GM21367 (cell line): ENCODE results near the gene EXD3.
"Not testable (repeated sequence)": the region's sequence is repeated elsewhere in the genome, so short reads cannot be mapped to it uniquely, and the experiment has no call there.

Experiments
- ATAC-seq: cut with Tn5 transposase; IDR thresholded peaks from one replicate; pipeline ENCODE4 v1.9.1; 2021; ENCODE audit not compliant: unreplicated experiment

EXD3 gene

DNA sequence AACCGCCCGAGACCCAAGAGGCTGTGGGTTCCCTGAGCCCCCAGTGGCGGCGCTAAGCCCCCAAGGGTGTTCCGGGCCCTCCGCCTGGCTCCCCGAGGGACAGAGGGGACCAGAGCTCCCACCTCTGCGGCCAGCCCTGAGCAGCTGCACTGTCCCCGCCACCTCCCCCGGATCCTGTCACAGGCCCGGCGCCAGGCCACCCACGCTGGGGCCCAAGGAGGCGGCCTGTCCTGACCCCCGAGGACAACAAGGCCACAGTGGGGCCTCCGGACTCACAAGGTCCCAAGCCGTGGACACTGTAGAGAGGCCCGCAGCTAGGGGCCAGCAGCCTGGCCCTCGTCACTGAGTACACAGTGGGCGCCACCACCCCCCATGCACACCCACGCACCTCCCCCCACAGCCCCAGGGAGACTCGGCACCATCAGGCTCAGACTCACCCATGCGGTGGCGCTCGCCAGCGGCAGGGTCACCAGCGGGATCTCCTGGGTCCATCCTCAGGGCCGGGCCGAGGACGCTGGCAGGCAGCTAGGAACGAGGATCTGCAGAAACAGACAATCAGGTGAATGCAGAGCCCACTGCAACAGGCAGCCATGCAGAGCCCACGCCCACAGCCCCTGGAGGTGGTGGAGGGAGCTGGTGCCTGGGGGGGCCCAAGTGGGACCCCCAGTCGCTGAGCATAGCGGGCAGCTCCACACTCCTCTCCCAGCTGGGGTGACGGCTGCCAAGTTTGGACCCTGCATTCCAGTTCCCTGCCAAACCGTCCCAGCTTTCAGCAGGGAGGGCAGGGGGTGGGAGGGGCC, 27.9 kb downstream of the EXD3 start:
- no peak for ATAC-seq

DNA sequence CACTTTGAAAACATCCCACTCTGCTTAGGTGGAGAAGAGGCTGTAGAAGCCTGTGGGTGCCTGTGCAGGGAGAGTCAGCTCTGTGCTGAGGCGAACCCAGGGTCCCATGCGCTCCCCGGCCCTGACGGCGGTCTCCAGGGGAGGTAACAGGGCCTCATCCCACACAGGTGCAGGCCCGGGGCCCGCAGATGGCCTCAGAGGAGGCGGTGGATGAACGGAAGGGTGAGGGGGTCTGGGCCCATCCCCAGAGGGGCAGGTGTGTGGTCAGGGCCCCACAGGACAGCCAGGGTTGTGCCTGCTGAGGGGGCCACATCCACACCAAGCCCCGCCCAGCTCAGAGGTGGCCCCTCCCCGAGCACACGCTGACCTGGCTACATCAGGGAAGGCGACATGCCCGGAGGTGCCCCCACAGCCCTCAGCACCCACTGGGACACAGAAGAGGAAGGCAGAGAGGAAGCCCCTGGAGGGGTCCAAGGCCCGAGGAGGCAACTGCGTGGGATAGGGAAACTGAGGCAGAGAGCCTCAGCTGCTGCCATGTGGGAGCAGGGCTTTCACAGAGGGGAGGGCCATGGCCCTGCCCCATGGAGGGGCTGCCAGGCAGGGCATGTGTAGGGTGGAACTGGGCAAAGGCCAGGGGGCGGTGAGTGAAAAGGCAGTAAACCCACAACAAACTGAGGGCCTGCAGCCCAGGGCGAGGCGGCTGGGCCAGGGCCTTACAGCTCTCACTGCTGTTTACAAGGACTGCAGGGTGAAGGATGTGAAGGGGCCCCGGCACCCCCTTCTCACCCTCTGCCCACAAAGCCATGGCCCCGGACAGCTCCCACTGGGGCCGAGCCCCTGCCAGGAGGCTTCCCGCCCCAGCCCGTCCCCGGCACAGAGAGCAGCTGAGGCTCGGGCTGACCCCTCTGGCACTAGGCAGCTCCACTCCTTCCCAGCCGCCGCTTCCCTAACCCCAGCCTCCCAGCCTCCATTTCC, 29.5 kb downstream of the EXD3 start:
- ATAC-seq, result no peak

DNA sequence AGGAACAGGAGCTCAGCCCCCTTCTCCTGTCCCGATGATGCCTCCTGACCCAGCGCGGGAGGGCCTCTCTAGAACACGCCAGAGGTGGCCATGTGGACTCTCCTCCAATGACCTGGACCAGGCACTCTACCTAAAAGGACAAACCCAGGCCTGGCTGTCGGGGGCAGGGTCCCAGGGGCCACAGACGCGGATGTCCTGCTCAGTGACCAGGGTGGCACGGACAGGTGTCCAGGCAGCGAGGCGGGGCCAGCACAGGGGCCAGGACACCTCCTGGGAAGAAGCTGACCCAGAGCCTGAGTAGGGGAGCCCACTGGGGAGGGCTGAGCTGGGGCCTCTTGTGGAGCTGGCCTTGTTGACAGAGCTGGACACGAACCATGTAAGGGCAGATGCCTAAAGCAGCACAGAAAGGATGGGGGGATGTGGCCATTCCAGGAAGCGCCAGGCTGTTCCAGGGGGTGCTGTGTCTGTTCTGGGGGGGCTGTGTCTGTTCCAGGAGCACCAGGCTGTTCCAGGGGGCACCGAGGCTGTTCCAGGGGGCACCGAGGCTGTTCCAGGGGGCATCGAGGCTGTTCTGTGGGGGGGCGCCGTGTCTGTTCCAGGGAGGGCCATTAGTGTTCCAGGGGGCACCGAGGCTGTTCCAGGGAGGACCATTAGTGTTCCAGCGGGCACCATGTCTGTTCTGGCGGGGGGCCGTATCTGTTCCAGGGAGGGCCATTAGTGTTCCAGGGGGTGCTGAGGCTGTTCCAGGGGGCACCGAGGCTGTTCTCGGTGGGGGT, 30.5 kb downstream of the EXD3 start:
- ATAC-seq, result no peak

DNA sequence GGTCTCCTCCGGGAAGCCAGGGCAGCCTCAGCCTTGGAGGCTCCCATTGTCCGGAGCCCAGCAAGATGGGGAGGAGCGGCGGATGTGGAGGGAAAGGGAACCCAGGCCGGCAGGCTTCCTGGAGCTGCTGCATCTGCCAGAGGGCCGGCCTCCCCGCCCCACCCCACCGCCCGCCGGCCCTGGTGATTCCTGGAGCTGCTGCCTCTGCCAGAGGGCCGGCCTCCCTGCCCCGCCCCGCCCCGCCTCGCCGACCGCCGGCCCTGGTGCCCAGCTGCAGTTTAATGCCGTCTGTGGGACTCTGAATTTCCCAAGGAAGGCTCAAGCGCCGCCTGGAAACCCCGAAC, 31.6 kb downstream of the EXD3 start:
- ATAC-seq, result no peak

DNA sequence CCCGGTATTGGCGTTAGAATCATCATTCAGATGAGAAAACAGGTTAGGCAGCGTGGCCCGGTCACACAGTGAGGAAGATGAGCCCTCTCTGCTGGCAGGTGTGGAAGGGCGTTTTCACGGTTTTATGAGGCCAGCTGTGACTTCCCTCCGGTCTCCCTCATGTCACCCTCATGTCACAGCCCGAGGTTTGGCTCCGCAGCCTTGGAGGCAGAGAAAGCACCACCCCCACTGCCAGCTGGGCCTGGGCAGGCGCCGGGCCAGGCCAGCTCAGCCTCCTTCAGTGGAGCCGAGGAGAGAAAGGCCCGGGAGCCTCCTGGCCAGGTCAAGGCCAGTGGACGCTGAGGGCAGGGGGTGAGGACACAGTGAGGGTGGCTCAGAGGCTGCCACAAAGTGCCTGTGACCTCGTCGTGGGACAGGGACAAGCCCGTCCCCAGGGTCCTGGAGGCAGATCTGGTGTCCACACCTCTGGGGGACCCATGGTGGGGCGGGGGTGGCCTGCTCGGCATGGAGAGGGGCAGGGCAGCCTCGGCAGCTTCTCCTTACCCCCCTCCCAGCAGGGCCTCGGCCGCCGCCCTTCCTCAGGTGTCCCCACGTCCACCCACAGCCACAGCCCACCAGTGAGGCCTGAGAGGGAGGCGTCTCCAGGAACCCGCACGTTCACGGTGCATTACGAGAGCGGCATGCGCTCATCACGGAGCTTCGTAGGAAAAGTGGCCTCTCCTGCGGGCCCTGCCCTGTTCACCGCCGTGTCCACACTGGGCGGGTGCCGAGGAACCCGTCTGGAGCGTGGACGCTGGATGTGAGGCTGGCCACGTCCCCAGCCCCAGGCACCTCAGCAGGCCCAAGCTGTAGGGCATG, 32.2 kb downstream of the EXD3 start:
- ATAC-seq, result no peak

DNA sequence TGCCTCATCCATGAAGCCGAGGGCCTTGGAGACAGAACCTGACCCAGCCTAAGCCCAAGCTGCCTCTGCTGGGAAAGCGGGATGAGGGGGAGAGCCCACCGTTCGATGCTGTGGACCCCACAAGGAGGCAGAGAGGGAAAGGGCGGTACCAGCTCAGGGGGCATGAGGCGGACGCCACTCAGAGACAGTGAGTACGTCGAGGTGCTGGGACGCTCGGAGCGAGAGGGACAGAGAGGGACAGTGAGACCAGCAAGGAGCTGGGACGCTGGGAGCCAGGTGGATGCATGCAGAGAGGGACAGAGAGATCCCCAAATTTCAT, 33.6 kb downstream of the EXD3 start:
- no peak for ATAC-seq

DNA sequence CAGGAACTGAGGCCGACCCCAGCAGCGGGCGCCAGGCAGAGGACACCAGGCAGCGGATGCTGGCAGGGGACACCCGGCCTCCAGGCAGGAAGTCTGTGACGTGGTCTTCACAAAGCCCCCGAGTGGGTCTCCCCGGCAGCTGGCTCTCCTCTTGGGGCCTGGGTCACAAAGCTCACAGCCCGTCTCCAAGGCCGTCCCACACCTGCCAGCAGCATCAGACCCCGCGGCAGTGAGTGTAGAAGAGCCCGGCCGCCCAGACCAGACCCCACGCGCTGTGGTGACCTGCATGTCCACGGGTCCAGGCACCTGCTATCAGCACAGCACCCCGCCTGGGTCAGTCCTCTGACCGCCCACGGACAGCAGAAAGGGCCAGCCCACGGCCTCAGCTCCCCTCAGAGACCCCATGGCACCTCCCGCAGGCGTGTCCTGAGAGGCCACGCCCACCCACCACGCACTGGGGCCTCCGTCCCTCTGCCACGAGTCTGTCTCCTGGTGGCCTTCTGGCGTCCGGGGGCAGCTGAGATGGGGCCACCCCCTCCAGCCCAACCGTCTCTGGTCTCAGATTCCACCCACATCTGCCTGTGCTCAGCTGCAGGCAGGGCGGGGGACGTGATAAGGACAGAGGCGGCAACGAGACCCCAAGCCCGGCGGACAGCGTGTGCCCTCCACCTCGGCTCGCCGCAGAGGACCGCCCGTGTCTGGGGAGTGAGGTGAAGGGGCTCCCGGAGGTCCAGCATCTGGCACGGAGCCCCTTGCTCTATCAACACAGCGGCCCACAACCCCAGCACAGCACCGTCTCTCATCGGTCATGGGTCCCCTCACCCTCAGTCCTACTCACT, 34.2 kb downstream of the EXD3 start:
- no peak for ATAC-seq

DNA sequence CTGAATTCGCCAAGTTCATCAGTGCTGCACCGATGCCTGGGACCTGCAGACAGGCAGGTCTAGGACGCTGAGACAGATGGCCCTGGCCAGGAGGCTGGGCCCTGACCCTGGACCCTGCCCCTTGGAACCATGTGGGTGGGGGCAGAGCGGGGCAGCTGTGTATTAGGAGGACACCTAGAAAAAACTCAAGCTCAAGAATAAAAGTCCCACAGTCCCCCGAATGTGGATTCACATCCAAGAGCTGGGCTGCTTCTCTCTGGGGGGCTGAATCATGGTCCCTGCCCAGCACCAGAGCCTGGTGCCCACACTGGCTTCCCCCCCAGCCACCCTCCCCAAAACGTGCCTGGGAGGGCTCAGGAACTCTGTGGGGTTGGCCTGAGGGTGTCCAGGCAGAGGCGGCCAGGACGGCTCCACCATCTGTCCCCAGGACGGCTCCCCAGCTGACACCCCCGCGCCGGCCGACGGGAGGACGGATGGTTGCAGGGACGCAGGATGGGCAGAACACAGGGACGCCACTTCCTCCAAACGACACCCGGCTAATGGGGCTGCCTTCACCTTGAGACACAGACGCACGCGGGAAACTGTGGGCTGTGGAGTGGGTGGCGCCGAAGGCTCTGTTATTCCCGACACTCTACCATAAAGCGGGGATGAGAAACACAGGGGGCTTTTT, 34.9 kb downstream of the EXD3 start:
- no peak for ATAC-seq

DNA sequence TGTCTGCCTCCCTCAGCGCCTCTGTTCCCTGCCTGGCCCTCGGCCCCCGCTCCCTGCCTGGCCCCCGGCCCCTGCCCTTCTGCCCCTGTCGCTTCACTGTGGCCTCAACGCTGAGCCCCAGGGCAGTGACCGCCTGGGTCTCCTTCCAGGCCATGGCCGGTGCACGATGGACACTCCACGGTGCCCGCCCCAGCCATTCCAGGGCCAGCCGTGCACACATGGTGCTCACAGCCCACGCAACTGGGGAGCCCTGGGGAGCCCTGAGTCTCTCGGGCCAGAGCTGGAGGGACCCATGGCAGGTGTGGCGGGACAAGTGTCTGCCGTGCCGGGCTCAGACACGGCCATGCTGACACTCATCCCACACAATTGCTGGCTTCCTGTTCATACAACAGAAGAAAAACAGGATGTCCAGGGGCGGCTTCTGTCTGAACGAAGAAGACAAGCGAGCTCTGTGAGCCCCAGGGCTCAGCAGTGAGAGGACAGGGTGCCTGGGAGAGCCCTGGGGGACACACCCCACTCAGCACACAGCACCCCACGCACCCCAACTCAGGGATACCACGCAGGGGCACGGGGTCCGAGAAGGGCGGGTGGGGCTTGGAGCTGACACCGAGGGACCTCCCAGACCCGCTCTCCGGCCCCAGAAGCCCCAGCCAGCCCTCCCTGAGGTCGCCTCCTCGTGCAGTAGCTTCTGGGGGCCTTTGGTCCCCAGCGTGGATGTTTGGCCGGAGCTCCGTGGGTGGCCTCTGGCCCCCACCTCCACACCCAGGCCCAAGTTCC, 35.7 kb downstream of the EXD3 start:
- no peak for ATAC-seq

DNA sequence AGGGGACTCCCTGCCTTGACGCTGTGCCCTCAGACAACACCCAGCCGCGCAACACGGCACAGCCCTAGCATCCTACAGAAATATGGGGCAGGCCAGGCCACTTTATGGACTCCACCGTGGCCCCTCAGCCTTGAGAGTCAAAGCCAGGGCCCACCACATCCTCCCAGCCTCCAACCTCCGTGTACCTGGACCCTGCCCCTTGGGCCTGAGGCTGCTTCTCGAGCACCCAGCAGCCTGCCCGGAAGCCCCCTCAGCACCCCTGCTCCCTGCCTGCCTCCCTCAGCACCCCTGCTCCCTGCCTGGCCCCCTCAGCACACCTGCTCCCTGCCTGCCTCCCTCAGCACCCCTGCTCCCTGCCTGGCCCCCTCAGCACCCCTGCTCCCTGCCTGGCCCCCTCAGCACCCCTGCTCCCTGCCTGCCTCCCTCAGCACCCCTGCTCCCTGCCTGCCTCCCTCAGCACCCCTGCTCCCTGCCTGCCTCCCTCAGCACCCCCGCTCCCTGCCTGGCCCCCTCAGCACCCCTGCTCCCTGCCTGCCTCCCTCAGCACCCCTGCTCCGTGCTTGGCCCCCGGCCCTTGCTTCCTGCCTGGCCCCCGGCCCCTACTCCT, 36.4 kb downstream of the EXD3 start:
- ATAC-seq, result not testable (repeated sequence)

DNA sequence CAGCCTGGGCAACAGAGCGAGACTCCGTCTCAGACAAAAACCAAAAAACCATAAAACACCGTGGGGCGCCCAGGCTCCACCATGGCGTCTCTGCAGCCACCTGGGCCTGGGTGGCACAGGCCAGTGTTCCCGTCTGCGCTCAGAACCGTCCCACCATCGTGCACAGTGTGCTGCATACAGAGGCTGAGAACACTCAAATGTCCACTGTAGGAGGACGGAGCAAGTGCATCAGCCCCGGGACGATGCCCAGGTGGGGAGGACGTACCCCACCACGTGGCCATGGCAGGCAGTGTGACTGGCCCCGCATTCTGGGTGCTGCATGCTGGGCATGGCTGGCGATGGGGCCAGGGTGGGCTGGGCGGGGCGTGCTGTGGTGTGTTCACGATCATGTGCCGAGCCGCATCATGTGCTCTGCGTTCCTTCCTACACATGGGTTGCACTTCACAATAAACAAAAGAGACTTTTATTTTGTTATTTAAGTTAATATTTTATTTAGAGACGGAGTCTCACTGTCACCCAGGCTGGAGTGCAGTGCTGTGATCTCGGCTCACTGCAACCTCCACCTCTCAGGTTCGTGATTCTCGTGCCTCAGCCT, 37.8 kb downstream of the EXD3 start:
- no peak for ATAC-seq

DNA sequence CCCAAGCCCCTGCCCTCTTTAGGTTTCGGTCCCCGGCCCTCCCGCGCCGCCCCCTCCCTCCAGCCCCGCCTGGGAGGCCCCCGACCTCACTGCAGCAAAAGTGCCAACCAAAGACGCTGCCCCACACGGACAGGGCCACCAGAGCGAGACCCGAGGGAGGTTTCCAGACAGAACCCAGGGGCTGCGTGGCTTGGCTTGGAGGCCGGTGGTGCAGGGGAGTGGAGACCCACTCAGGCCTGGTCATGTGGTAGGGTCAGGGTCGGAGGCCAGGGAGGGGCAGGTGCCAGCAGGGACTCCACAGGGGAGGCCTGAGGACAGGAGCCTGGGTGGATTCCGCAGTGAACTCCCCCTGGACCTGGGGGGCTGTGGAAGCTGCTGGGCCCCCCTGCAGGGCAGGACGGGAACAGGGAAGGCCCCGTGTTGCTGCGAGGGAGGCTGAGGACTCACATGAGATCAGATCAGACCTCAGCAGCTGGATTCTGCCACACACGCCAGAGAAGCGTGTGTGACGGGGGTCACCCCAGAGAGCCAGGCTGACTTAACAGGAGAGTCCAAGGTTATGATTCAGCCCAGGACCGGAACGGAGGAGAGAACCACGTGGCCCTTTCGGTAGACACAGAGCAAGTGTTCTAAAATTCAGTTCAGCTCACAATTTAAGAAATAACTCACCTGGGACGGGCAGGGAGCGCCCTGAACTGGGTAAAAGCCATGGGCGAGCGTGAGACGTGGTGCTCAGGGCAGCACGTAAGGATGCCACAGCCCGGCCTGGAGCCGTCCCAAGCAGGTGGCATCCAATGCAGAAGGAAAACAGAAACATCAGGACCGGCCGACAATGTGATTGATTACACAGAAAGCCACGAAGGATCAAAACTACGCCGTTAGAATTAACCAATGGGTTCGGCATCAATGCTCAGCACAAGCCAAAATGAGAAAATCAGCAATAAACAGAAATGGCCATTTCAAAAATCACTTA, 38.9 kb downstream of the EXD3 start:
- ATAC-seq, result no peak

DNA sequence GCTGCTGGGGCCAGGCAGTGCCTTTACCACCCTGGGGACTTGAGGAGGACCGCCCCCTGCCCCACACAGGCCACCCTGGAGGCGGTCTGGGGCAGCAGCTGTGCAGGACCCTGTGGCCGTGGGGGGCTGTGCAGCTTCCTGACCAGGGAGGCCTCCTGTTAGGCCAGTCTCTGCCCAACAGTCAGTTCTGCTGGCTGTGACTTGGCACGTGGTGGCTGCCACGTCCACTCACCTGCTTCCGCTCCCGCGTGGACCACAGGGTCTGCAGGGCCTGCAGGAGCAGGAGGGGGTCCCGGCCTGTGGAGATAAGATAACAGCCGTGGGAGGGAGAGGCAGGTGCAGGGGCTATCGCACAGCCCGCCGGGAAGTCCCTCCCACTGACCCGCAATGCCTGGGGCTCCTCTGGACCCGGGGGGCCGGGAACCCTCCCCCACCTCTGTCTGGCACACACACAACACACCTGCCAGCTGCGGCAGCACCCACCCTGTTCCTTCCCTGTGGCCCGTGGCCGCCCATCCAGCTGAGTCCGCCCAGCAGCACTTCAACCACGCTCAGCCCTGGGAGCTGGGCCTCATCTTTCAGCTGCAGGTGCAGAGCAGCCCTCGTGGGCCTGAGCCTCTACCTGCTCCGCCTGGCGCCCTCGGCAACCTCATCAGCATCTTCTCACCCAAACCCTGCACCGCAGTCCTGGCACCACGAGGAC, 39.7 kb downstream of the EXD3 start:
- ATAC-seq, result no peak

DNA sequence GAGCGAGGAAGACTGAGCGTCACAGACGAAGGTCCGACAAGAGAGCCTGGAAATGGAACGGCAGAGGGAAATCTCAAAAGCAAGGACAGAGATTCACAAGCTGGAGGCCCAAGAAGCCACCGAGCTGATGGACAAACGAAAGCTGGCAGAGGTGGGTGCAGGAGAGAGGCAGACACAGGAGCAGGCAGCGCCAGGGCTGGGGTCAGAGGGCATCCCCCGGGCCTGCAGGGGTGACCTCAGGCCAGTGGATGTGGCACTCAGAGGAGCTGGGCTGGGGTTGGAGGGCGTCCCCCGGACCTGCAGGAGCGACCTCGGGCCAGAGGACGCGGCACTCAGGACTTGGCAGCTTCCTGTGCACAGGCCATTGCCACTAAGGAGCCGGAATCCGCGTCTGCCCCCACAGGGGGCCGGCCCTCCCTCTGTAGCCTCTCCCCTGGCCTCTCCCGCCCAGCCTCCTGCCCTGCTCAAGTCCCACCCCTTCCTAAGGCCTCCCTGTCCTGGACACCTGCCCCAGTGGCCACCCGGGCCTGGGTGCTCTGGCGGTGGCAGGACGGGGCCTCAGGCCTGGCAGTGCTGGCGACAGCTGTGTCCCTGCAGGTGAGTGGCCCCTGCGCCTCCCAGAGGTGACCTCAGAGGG, 40.4 kb downstream of the EXD3 start:
- no peak for ATAC-seq
